Activated CD4-positive, CD25-positive, alpha-beta regulatory T cell (primary cell): Measurements from ENCODE around the gene SLC18A3.

Source experiments
- DNase-seq, 4 experiments: peaks; one replicate each; lab custom pipeline; 2025; lab: John Stamatoyannopoulos, UW

The SLC18A3 gene

GRCh38 chr10:49651039-49651835 is 41.1 kb downstream of the SLC18A3 start:
- DNase-seq: no peak

DNA sequence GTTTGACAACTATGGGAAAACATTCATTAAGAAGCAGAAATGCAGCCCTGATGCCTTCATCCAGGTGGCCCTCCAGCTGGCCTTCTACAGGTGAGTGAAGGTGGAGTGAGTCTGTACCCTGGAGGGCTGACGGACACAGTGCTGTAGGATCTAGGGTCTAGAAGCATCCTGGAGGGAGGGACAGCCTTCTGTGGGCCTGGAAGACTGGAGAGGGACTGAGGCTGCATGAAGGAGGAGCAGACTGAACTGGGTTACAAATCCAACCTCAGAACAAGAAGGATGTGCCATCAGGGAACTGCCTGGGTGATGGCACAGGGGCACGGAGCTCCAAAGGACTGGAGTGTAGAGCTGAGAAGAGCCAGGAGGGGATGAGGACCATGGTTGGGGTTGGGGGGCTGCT is 41.8 kb downstream of the SLC18A3 start:
- no peak for DNase-seq

GRCh38 chr10:49652421-49653272 is 42.5 kb downstream of the SLC18A3 start:
- DNase-seq: no peak

GRCh38 chr10:49653273-49653929 is 43.3 kb downstream of the SLC18A3 start:
- no peak for DNase-seq

DNA sequence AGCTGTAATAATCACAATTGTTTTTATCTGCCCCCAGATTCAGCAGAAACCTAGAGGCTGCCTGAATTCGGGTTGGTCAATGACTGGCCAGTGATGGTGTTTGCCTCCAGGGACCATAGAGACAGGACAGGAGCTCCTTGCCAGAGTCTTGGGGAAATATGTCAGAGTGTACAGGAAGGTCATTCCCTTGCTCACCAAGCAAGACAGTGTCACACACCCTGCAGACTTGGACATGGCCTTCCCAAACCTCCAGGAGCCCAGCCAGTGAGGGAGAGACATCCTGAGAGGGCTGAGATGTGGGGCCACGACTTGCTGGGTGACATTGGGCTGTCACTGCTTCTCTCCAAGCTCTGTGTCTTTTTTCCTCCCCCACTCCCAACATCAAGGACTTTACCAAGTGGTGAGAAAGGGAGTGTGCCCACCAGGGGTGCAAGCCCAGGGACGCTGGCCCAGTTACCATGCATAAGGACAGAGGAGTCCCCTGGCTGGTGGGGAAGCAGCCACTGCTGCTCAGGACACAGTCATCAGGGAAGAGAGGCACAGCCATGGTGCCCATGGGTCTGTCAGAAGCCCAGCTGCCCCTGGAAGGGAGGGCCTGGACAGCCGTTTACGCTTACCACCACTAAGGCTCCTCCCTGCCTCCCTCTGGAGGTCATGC is 44.1 kb downstream of the SLC18A3 start:
- no peak for DNase-seq

DNA sequence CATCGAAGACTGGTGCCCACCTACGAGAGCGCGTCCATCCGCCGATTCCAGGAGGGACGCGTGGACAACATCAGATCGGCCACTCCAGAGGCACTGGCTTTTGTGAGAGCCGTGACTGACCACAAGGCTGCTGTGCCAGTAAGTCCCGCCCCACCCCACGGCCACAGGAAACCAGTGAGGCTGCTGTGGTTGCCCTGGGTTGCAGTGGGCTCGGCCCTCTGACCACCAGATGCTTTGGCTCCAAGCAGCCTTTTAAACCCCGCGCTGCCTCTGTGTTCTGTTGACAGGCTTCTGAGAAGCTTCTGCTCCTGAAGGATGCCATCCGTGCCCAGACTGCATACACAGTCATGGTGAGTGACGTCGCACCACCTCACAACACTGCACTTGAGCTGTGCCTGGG is 45.0 kb downstream of the SLC18A3 start:
- DNase-seq: no peak

- no peak for DNase-seq
Observed at GRCh38 chr10:49656845-49657493, 46.9 kb downstream of the SLC18A3 start.

DNA sequence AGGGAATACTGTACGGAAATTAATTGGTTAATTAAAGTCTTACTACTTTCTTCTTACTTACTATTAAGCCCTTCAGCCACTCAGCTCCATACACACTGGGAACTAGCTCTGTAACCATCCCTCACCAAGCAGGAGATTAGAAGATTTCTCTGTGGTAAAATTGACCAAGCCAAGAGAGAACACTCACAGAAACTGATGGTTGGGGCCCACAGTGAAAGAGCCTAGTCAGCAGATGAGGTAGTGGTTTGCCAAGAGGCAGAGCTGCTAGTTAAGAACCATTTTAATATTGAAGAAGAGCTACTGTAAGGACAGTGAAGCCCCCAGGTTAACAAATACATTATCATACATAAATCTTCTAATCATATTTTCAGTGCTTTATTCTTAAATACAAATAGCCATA is 47.5 kb downstream of the SLC18A3 start:
- no peak for DNase-seq

DNA sequence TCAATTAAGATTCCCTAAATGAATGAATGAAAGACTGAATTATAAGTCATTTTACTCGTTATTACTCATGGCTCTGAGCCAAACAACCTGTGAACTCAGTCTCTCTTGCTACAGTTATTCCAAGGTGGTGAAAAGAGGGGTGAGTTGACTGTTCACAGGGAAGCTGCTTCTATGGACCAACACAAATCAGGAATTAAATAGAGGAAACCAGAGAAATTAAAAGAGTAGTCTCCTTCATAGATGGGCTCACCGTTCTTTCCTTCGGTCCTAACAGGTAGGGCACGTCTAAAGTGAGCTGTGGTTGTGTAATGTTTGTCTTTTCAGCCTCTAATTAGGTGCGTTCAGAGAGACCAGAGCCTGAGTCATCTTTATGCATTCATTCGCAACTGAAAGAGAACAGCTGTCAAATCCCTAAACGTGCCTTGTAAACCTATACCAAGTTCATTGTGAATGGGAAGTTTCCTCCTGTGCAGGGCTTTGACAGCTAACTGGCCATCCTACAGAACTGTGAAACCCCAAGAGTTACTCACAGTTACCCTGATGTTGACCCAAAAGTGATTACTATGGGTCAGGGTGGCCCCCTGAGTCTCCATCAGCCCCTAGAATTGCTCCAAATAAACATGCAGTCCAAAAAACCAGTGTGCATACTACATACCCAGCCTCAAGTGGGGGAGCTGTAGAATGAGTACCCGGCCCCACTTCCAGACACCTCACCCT is 51.2 kb downstream of the SLC18A3 start:
- no peak for DNase-seq
